ENCODE measurements around the gene ANKRD62.

Gene ANKRD62

GRCh38 chr18:12086677-12087470 lies 6.8 kb upstream of the ANKRD62 start:
- DNase-seq (ENCODE audit: low spot score) (no peak), ATAC-seq (ENCODE audit: low read depth) (no peak)
- Histone ChIP-seq H3K9me3 (ENCODE audit: severe bottlenecking) (no peaks in the 10 kb centered on the region), H3K27ac (ENCODE audit: poor library complexity, severe bottlenecking) (no peak overlapping the region), H3K4me1 (ENCODE audit: insufficient read depth, poor library complexity, severe bottlenecking) (no peaks in the 10 kb centered on the region), H3K4me3 (ENCODE audit: severe bottlenecking) (no peak overlapping the region), H3K27me3 (ENCODE audit: insufficient read depth, poor library complexity, severe bottlenecking) (no peaks in the 10 kb centered on the region), H3K36me3 (ENCODE audit: low read depth) (no peaks in the 10 kb centered on the region)
- TF ChIP-seq CTCF (IDR thresholded peaks at IDR 0.05; ENCODE audit: poor library complexity, severe bottlenecking) = no peak

GRCh38 chr18:12087471-12088025 lies 6.1 kb upstream of the ANKRD62 start:
- no peak overlapping the region for H3K27ac ChIP-seq (ENCODE audit: poor library complexity, severe bottlenecking)

GRCh38 chr18:12088096-12088495 lies 5.5 kb upstream of the ANKRD62 start:
- no peaks in the 10 kb centered on the region for H3K4me1 ChIP-seq (ENCODE audit: insufficient read depth, poor library complexity, severe bottlenecking)
- no peaks in the 10 kb centered on the region for H3K36me3 ChIP-seq (ENCODE audit: low read depth)
- H3K27me3 ChIP-seq (ENCODE audit: insufficient read depth, poor library complexity, severe bottlenecking) = no peaks in the 10 kb centered on the region
- no peak for ATAC-seq (ENCODE audit: low read depth)
- no peaks in the 10 kb centered on the region for H3K9me3 ChIP-seq (ENCODE audit: severe bottlenecking)
- no peak overlapping the region for H3K27ac ChIP-seq (ENCODE audit: poor library complexity, severe bottlenecking)
- no peak for TF ChIP-seq CTCF (IDR thresholded peaks at IDR 0.05; ENCODE audit: poor library complexity, severe bottlenecking)
- no peak for DNase-seq (ENCODE audit: low spot score)
- H3K4me3 ChIP-seq (ENCODE audit: severe bottlenecking) = no peak overlapping the region

More at GRCh38 chr18:12087471-12088025, 6.1 kb upstream of the ANKRD62 start:
- DNase-seq (ENCODE audit: low spot score) (no peak), ATAC-seq (ENCODE audit: low read depth) (no peak)
- no peak for TF ChIP-seq CTCF (IDR thresholded peaks at IDR 0.05; ENCODE audit: poor library complexity, severe bottlenecking)
- H3K4me3 ChIP-seq (ENCODE audit: severe bottlenecking) = no peak overlapping the region
- H3K9me3 ChIP-seq (ENCODE audit: severe bottlenecking) = no peaks in the 10 kb centered on the region
- H3K27me3 ChIP-seq (ENCODE audit: insufficient read depth, poor library complexity, severe bottlenecking) = no peaks in the 10 kb centered on the region
- no peaks in the 10 kb centered on the region for H3K4me1 ChIP-seq (ENCODE audit: insufficient read depth, poor library complexity, severe bottlenecking)
- no peaks in the 10 kb centered on the region for H3K36me3 ChIP-seq (ENCODE audit: low read depth)

- H3K36me3 ChIP-seq (ENCODE audit: low read depth) = no peaks in the 10 kb centered on the region
- DNase-seq (ENCODE audit: low spot score) (no peak), ATAC-seq (ENCODE audit: low read depth) (no peak)
- no peaks in the 10 kb centered on the region for H3K27me3 ChIP-seq (ENCODE audit: insufficient read depth, poor library complexity, severe bottlenecking)
- H3K4me3 ChIP-seq (ENCODE audit: severe bottlenecking) = no peak overlapping the region
- H3K27ac ChIP-seq (ENCODE audit: poor library complexity, severe bottlenecking) = no peak overlapping the region
- no peaks in the 10 kb centered on the region for H3K4me1 ChIP-seq (ENCODE audit: insufficient read depth, poor library complexity, severe bottlenecking)
- TF ChIP-seq CTCF (IDR thresholded peaks at IDR 0.05; ENCODE audit: poor library complexity, severe bottlenecking) = no peak
- H3K9me3 ChIP-seq (ENCODE audit: severe bottlenecking) = no peaks in the 10 kb centered on the region
Observed at GRCh38 chr18:12088731-12089375, 4.8 kb upstream of the ANKRD62 start.
